HG03521 (cell line): ENCODE measurements around the gene TMEM150B.

Experiments
- ATAC-seq: cut with Tn5 transposase; IDR thresholded peaks from one replicate; pipeline ENCODE4 v1.9.1; 2021; ENCODE audit warnings: mild to moderate bottlenecking, moderate library complexity; ENCODE audit not compliant: unreplicated experiment

The TMEM150B gene

GRCh38 chr19:55355213-55355821 lies 30.2 kb upstream of the TMEM150B start:
- no peak for ATAC-seq

GRCh38 chr19:55354698-55355212 lies 29.6 kb upstream of the TMEM150B start, which contains the start of gene COX6B2:
Gene COX6B2 (minus strand): TSS chr19:55354719. CDS start chr19:55354521, 198 bp downstream.
- ATAC-seq: no peak

GRCh38 chr19:55353803-55354697 lies 28.9 kb upstream of the TMEM150B start:
- no peak for ATAC-seq

- ATAC-seq: no peak
Observed at GRCh38 chr19:55353356-55353802, 28.2 kb upstream of the TMEM150B start.

GRCh38 chr19:55352549-55353145 lies 27.5 kb upstream of the TMEM150B start:
- no peak for ATAC-seq

- ATAC-seq: no peak
Observed at GRCh38 chr19:55352040-55352439, 26.9 kb upstream of the TMEM150B start.

- ATAC-seq: no peak
Observed at GRCh38 chr19:55350620-55351315, 25.6 kb upstream of the TMEM150B start.

- ATAC-seq: no peak
Observed at GRCh38 chr19:55348317-55349034, 23.3 kb upstream of the TMEM150B start.

- no peak for ATAC-seq
Observed at GRCh38 chr19:55347442-55348009, 22.4 kb upstream of the TMEM150B start.

GRCh38 chr19:55346725-55347441 lies 21.7 kb upstream of the TMEM150B start:
- no peak for ATAC-seq

- ATAC-seq: no peak
Observed at GRCh38 chr19:55345818-55346724, 20.9 kb upstream of the TMEM150B start.

GRCh38 chr19:55345101-55345817 lies 20.1 kb upstream of the TMEM150B start:
- ATAC-seq: no peak

- no peak for ATAC-seq
Observed at GRCh38 chr19:55344444-55344843, 19.3 kb upstream of the TMEM150B start.

- no peak for ATAC-seq
Observed at GRCh38 chr19:55341595-55342531, 16.7 kb upstream of the TMEM150B start.

GRCh38 chr19:55341171-55341588 lies 16.0 kb upstream of the TMEM150B start:
- no peak for ATAC-seq

- ATAC-seq: no peak
Observed at GRCh38 chr19:55340784-55341147, 15.6 kb upstream of the TMEM150B start.
